ENCODE results near the gene FNDC10.

Gene FNDC10

DNA sequence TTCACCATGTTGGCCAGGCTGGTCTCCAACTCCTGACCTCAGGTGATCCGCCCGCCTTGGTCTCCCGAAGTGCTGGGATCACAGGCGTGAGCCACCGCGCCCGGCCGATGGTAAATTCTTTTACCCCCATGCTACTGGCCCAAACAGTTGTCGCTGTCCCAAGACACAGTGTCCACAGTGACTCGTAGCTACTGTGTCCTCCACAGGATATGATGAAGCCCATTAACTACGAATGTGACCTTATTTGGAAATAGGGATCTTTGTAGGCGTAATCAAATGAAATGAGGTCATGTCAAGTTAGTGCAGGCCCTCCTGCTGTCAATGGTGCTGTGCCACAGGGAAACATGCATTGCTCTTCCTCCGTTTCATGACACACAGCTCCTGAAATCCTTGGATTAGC is 8.5 kb downstream of the FNDC10 start:
- no peak for TF ChIP-seq ZNF274 (IDR thresholded peaks at IDR 0.05; ENCODE audit: low read depth, low read length)
- no peak overlapping the region for H3K4me3 ChIP-seq (ENCODE audit: low read length)

DNA sequence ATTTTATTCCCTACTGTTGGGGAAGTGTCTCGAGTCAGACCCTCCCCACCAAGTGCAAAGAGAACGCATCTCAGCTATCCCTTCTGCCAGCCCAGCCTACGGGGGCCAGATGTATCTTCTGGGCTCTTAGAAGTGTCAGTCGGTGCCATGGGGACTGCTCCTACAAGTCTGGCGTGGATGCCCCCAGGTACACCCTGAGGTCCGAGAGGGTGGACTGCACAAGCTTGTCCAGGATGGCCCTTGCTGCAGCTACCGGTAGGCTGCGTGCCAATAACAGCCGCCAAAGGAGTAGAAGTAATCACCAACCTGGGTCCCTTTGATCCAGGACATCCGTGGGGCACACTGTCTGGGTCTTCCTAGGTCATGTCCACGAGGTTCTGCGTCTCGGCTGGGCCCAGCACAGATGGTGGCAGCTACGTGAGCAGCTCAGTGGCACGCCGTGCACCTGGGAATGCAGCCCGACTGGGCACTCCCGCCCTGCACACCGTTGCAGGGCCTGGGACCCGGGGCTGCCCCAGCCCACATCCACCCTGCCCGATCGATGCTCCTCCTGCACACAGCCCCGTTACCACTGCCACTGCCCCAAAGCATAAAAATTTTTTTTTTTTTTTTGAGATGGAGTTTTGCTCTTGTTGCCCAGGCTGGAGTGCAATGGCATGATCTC is 16.5 kb downstream of the FNDC10 start:
- TF ChIP-seq ZNF274 (IDR thresholded peaks at IDR 0.05; ENCODE audit: low read depth, low read length): no peak
- no peak overlapping the region for H3K4me3 ChIP-seq (ENCODE audit: low read length)

DNA sequence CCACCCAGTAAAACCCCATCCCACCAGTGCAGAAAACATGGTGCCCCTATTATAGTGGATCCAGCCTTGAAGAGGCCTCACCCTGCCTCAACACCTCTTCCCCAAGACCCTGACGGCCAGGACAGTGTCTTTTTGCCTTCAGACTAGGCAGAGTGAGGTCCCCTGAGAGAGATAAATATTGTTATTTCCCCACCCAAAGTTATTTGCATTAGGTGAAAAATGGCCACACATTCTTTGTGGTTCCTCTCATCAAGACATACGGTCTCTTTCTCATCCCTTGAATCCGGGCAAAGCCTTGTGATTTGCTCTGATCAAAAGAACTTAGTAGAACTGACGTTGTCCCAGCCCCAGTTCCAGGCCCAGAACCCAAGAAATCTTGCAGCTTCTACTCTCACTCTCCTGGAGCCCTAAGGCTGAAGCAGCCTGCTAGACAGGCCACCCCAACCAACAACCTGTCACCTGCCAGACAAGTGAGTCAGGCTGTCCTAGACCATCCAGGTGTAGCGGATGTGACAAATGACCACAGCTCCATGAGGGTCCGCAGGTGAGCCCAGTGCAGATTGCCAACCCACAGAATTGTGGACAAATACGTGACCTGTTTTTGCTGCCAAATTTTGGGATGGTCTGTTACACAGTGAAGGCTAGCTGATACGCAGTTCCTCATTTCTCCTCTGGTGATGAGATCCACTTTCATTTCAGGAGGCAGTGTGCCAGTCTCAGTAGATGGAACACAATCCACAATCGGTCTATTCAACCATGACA is 17.2 kb downstream of the FNDC10 start:
- no peak for TF ChIP-seq ZNF274 (IDR thresholded peaks at IDR 0.05; ENCODE audit: low read depth, low read length)
- no peak overlapping the region for H3K4me3 ChIP-seq (ENCODE audit: low read length)

DNA sequence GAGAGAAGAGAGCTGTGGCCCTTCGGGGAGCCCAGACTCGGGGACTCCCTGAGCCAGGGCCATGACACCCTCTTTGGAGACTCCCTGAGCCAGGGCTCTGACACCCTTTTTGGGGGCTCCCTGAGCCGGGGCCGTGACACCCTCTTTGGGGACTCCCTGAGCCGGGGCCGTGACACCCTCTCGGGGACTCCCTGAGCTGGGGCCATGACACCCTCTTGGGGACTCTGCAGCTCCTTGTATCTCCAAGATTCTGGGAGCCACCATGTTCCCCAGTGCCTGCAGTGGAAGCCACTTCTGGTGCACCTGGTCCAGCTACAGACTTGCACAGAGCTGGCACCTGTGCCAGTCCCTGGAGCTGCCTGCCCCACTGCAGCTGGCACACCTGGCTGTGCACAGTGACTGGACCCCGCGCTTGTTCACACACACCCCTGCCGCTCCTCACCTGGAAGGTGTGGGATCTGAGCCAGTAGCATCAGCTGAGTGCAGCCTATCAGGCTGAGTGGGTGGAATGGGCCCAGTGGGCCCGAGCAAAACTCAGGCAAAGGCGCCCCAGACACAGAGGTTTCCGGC is 21.5 kb downstream of the FNDC10 start:
- no peak overlapping the region for H3K4me3 ChIP-seq (ENCODE audit: low read length)
- no peak for TF ChIP-seq ZNF274 (IDR thresholded peaks at IDR 0.05; ENCODE audit: low read depth, low read length)

DNA sequence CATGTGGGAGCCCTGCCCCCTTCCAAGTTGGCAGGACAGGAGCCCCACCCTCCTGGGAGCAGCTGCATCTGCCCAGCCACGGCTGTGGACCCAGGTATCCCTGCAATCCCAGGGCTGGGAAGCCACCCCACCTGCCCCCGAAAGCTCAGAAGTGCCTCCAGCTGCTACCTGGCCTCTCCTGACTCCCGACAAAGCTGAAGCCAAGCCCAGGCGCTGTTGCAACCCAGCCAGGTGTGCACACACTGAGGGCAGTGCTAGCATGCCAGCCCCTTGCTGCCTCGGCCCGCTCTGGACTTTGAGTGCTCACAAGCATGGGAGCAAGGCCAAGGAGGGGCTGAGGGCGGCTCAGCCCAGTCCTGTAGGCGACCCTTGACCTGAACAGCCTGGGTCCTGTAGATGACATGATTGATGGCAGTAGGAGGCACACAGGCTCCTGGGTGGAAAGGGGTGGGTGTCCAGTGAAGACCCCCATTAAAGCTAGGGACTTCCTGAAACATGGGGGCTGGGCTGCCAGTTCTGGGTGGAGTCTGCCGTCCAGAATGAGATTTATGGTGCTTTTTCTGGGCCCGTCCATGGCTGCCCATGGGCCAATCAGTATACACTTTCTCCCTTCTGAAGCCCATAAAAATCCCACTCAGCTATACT is 22.4 kb downstream of the FNDC10 start:
- no peak overlapping the region for H3K4me3 ChIP-seq (ENCODE audit: low read length)
- TF ChIP-seq ZNF274 (IDR thresholded peaks at IDR 0.05; ENCODE audit: low read depth, low read length): no peak

DNA sequence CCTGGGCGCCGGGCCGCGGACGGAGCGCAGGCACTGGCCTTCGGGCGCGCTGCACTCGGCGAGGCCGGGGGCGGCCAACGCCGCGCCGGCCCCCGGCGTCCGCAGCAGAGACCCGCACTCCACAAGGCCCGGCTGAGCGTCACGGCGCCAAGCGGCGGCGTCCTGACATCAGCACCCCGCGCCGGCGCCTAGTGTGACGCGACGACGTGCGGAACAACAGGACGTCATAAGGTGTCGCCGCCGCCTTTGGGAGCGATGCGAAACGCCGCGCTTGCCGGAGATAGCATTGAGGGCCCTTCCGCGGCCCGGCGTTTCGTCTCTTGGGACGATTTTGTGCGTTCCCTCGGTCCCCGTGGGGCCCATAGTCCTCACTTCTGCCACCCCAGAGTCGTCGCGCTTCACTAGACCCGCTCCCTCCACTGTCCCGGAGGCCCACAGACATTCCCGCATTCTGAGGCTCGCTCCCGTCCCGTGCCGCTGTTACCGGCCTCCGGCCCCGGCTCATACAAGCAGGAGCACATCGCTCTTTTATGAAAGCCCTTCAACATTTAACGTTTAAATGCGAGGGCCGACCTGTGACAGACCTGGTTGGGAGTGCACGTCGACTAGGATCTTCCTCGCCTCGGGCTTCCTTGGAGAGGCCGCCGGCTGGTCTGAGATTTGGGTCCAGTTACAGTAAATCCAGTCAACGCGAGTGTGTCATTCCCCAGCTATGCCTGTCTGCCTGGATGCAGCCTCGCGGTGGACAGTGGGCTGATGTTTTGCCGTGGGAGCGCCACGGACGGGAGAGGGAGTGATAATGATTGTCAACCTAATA is 25.0 kb downstream of the FNDC10 start, which contains the start of gene SSU72:
Gene SSU72, minus strand, starts transcription at position 143 of the 817 bp plus-strand sequence. CDS start 306 bp downstream, outside the sequence.
- TF ChIP-seq ZNF274 (IDR thresholded peaks at IDR 0.05; ENCODE audit: low read depth, low read length): no peak
- peak within 1 kb of the TSS; percentile 79 for H3K4me3 ChIP-seq (ENCODE audit: low read length)

DNA sequence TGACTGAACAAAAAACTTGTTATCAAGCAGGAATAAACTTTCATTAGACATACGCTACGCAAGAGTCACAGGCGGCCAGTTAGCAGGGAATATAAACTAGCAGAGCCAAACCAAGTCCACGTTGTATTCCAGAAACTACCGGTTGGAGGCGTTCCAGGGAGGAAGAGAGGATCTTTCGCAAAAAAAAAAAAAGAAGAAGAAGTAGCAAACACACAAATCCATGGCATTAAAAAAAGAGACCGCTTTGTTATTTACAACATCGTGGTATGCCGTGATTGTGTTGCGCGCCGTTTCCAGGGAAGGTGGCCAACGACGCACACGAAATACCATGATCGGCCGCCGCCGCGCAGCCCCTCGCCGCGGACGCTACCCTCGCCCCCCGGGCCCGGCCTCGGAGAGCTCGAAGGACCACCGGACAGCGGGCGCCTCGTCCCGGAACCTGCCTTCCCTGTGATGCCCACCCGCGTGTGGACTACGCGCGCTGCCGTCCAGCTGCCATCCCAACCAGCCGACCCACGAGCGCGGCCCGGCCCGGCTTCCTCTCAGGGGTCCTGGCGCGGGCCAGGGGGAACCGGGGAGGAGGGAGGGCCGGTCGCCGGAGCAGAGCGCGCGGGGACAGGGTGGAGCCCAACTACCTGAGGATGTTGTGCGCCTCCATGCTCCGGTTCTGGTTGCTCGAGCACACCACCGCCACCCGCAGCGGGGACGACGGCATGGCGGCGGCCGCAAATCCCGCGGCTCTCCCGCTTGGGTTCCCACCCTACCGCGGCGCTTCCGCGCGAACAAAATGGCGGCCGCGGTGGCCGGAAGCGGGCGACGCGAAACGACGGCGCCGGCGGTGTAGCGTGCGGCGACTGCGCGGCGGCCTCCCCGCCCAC is 25.9 kb downstream of the FNDC10 start:
- TF ChIP-seq ZNF274 (IDR thresholded peaks at IDR 0.05; ENCODE audit: low read depth, low read length): no peak
- H3K4me3 ChIP-seq (ENCODE audit: low read length): peak overlapping the region; percentile 79

DNA sequence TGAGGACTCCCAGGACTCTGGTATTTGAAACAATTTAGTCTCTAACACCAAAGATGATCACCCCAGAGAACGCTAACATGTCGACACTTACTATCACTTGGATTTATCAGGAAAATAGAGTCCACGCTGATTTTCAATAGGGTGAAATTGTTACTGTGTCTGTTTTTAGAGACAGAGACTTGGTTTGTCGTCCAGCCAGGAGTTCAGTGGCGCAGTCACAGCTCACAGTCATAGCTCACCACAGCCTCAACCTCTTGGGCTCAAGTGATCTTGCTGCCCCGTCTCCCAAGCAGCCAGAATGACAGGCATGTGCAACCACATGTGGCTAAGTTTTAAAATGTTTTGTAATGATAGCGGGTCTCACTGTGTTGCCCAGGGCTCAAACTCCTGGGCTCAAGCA is 30.6 kb downstream of the FNDC10 start:
- no peak for TF ChIP-seq ZNF274 (IDR thresholded peaks at IDR 0.05; ENCODE audit: low read depth, low read length)
- H3K4me3 ChIP-seq (ENCODE audit: low read length): no peak overlapping the region

DNA sequence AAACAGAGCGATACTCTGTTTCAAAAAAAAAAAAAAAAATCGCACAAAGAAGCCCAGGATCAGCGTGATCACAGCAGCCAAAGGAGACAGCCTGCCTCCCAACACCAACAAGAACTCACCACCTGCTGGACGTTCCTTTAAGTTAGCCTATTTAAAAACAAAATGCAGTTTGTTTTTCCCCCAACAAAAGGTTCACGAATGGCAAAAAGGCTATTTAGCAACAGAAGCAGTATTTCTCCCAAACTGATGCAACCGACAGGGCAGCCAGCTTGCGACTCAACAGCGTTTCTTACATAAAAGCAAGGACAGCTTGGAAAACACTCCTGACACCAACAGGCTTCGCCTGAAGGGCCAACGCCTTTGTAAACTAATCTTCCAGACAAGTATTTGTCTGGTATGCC is 32.0 kb downstream of the FNDC10 start:
- no peak for TF ChIP-seq ZNF274 (IDR thresholded peaks at IDR 0.05; ENCODE audit: low read depth, low read length)
- no peak overlapping the region for H3K4me3 ChIP-seq (ENCODE audit: low read length)

DNA sequence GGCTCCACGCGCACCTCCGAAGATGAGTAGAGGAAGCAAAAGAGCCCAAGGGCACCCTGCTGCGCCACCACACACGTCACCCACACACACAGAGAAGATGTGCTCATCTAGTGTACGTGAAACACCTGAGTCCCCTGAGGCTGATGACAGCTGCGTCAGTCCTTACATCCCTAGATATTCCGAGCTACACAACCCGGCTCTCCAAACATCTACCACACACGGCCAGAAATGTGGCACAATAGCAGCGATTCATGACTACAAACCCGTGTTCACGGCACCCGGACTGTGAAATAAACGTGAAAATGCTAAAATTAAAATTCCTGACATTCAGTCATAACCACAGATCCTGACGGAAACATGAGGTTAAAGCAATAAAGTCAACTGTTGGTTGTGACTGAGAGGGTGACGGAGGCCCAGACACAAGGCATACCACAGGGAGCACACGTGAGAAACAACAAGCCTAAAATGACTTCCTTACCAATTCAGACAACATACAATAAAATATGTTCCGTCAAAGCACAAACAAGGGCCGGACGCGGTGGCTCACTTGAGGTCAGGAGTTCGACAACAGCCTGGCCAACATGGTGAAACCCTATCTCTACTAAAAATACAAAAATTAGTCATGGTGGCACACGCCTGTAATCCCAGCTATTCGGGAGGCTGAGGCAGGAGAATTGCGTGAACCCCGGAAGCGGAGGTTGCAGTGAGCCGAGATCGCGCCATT is 32.6 kb downstream of the FNDC10 start:
- TF ChIP-seq ZNF274 (IDR thresholded peaks at IDR 0.05; ENCODE audit: low read depth, low read length): no peak
- H3K4me3 ChIP-seq (ENCODE audit: low read length): no peak overlapping the region

DNA sequence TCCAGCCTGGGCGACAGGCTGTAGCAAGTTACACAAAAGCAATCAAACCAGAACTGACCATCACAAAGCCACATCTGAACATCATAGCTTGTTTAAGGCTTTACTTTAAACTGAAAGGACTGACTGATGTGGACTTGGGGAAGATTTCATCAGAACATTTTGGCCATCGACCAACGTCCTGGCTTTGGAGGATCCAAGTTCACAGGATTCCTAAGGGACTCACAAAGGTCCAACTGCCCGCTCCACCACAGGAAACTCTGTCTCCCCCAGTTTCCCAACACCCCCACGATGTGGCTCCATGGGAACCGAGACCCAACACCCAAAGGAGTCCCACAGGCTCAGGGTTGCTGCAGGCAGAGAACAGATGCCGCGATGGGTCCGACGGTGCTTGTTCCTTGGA is 34.6 kb downstream of the FNDC10 start:
- H3K4me3 ChIP-seq (ENCODE audit: low read length): no peak overlapping the region
- TF ChIP-seq ZNF274 (IDR thresholded peaks at IDR 0.05; ENCODE audit: low read depth, low read length): no peak

DNA sequence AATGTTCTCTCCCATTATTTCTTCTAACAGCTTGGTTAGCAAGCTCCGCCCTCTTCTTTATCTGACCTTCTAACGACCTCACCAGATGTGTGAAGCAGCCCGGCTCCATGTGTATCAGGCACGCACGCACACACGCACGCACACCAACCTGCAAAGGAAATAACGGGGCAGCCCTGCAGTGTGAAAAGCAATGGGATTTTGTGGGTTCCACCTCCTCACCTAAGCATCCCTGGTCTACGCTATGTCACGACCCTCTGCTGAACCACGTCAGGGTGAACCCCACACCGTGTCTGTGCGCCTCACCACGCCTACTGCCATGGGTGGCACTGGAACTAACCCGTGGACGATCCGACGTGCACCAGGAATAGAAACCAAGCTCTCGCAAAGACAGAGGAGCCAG is 35.7 kb downstream of the FNDC10 start:
- no peak for TF ChIP-seq ZNF274 (IDR thresholded peaks at IDR 0.05; ENCODE audit: low read depth, low read length)
- no peak overlapping the region for H3K4me3 ChIP-seq (ENCODE audit: low read length)
